GM18858 (cell line): ENCODE results near the gene TPX2.

Experiments
- ATAC-seq: cut with Tn5 transposase; IDR thresholded peaks from one replicate; pipeline ENCODE4 v1.9.1; 2021; ENCODE audit not compliant: unreplicated experiment

The TPX2 gene

DNA sequence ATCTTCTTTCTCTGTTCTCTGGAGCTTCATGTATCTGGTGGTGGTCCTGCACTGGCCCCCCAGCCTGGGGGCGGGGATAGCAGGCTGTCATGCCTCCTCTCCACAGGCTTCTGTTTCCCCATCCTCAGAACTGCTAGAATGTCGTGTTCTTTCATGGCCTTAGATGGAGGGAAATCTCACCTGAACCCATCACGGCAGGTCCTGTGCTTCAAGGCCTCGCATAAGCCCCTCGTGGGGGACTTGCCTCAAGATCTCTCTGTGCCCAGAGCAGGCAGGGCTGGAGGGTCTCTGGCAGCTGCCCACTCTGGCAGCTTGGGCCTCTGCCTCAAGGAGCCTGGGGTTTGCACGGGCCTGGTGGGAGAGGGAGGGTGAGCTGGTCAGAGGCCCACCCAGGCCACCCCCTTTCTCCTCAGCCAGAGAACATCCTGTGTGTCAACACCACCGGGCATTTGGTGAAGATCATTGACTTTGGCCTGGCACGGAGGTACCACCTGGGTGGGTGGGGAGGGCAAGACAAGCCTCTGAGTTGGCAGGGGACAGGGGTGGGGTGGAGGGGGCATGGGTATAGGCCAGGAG is 91.4 kb downstream of the TPX2 start:
- no peak for ATAC-seq

DNA sequence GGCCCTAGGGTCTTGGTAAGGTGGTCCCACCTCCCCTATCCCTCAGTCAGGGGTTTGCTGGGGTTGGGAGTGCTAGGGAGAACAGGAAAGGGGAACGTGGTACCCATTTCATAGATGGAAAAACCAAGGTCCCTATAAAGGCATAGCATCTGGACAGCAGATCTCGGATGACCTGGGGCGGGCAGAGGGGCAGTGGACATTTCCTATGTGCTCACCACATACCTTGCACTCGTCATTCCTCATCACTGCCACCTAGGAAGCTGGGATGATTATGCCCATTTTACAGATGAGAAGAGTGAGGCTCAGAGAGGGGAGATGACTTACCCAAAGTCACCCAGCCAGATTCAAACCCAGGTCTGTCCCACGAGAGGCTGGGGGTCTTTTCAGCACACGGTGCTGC is 92.1 kb downstream of the TPX2 start:
- no peak for ATAC-seq

DNA sequence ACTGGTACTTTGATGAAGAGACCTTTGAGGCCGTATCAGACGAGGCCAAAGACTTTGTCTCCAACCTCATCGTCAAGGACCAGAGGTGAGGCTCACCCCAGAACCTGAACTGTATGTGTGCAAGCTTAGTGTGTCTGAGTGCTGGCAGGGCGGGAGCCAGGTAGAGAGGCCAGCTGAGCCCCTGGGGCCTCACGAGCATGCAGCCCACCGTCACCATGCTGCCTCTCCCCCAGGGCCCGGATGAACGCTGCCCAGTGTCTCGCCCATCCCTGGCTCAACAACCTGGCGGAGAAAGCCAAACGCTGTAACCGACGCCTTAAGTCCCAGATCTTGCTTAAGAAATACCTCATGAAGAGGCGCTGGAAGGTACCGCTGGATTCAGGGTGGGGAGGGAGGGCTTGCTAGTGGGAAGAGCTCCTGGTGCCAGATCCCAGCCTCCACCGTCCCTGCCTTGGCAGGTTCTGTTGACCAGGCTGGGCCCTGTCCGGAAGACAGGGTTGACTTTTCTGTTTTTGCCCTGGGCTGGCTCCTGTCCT is 92.7 kb downstream of the TPX2 start:
- no peak for ATAC-seq

DNA sequence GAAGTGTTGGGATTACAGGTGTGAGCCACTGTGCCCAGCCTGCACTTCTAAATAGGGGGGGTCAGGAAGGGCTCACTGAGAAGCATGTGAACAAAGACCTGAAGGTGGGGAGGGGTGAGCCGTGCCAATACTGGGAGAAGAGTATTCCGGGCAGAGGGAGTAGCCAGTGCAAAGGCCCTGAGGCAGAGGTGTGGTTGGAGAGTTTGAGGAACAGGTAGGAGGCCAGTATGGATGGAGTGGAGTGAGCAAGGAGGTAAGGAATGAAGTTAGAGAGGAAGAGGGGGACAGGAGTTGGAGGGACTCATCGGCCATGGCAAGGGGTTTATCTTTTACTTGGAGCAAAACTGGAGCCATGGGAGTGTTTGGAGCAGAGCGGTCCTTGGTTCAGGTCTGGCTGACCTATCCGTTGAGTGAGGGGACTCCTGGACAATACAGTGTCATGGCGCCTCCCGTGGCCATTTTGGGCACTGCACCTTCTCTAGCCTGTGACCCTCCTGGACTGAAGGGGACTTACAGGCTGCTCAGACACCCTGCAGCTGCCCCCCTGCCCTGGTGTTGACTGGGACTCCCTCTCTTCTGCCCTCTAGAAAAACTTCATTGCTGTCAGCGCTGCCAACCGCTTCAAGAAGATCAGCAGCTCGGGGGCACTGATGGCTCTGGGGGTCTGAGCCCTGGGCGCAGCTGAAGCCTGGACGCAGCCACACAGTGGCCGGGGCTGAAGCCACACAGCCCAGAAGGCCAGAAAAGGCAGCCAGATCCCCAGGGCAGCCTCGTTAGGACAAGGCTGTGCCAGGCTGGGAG is 94.2 kb downstream of the TPX2 start:
- no peak for ATAC-seq

DNA sequence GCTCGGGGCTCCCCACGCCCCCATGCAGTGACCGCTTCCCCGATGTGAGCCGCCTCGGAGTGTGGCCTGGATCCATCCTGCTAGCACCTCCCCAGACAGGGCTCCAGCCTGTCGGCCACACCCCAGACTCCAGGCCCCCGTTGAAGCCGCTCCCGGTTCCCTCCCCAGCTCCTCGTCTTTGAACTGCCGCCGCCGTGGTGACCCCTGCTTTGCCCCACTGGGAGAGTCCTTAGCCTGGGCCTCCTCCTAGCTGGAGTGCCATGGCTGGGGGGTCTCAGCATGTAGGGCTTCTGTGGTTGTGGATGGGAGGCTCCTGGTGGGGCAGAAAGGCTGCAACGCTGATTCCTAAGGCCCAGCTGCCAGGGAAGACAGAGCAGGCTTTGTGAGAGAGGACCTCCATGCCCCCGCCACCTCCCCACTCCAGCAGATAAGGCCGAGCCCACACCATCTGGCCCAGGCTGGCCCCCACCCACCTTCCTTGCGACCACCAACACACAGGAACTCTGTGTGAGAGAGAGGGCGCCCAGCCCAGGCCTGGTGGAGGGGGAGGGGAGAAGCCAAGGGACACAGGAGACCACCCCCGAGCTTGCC is 94.9 kb downstream of the TPX2 start:
- no peak for ATAC-seq

DNA sequence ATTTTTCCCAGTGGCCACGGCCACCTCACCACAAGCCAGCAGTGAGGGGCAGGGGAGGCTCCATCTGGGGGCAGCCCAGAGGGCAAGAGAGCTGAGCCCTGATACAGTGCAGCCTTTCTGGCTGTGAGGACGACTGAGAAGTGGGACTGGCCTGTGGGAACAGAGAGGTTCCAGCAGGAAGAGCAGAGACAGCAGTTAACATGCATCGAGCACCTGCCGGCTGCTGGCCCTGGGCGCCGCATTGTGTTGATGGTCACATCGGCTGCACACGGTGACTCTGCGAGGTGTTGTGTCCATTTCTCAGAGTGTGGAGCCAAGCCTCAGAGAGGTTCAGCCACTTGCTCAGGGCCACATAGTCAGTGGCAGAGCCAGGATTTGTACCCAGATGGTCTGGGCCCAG is 96.5 kb downstream of the TPX2 start:
- ATAC-seq: no peak

DNA sequence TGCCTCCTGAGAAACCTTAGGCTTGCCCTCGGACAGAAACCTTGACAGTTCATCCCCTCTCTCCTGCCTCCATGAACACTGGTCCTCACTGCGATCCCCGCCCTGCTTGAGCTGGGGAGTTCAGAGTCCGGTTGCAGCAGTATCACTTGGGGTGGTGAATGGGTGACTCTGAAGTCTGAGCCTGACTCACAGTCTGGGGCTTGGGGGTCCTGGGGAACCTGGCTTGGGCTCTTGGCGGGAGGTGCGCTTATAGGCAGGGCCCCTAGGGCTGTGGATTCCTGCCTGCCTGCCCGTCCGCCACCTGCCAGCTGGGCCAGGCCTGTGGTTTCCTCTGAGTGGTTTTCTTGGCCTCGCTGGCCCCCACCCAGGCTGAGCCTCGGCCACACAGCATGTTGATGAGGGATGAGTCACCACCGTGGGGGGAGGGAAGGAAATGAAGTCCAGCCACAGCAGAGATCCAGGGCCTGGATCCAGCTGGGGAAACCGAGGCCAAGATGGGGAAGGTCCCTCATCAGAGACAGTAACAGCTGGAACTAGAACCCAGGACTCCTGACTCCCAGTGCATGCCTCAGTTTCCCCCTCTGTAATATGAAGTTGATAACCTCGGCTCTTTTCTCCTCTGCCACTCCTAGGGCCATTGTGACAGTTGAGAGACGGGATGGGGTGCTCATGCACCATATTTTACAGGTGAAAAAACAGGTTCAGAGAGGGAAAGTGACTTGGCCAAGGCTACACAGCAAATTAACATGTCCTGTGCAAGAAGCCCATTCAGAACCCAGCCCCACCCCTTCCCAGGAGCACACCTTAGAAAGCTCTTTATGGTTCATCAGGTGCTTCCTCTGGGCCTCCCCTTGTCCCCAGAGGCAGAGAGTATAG is 97.1 kb downstream of the TPX2 start:
- peak; percentile 51 for ATAC-seq

DNA sequence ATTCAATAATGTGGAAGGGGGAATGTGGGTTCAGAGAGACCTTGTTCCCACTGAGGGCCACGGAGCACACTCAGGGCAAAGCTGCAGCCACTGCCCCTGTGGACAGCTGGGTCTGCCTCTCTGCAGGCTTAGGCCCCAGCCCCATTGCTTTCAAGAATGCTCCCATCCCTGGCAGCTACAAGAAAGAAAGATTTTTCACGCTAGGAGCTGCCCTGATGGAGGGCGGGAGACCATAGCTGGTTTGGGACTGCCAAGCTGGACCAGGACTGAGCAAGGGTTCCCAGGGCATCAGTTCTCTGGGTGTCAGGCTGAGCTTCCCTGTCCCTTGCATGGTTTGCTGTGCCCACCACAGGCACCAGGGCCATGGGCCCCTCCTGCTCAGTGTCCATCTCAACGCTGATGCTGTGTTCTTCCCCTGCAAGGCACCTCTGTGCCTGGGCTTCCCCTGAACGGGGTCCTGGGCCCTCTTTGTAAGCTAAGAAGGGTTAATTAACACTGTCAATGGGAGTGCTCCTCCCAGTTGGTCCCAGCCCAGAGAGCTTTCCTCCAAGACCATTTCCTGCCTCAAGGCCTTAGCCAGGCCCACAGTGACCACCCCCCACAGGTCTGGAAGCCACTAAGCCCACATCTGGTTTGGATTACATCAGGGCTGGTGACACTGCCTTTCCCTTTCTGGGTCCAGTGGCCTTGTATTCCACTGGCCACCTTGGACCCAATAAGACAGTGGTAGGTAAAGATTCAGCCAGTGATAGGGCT is 97.9 kb downstream of the TPX2 start:
- ATAC-seq: no peak

DNA sequence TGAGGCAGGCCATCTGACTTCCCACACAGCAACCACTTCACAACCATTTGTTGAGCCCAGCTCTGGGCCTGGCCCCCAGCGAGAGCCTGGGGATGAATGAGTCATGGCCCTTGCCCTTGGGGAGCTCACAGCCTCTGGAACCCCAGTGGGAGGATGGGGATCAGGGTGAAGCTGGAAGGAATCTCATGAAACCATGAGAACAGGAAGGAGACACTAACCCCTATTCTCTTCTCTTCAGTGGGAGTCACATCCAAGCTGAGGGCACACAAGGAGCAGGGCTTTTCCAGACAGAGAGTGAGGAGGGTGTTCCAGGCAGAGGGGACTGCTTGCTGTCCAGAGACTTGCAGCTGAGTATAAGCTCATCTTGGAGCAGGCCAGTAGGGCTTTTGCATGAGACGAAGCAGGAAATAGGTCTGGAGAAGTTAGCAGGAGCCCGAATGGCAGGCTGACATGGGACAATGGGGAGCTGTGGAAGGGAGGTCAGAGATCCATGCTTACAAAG is 98.9 kb downstream of the TPX2 start:
- ATAC-seq: no peak

DNA sequence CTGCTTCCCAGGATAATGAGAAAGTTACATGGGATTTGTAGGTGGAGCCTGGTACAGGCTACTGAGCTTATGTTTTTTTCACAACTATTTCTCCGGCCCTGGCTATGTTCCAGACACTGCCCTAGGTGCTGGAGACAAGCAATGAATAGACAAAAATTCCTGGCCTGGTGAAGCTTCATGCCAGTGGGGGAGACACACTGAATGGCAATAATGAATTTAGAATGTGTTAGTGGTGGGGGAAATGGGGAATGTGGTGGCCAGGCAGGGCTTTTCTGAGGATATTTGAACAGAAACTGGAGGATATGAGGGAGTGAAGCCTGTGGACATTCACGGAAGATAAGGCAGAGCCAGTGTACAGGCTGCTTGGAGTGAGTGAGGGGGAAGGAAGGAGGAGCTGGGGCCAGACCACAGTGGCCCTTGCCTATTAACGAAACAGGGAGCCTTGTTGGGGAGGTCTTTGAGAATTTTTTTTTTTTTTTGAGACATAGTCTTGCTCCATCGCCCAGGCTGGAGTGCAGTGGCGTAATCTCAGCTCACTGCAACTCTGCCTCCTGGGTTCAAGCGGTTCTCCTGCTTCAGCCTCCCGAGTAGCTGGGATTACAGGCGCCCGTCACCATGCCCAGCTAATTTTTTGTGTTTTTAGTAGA is 99.7 kb downstream of the TPX2 start:
- no peak for ATAC-seq

DNA sequence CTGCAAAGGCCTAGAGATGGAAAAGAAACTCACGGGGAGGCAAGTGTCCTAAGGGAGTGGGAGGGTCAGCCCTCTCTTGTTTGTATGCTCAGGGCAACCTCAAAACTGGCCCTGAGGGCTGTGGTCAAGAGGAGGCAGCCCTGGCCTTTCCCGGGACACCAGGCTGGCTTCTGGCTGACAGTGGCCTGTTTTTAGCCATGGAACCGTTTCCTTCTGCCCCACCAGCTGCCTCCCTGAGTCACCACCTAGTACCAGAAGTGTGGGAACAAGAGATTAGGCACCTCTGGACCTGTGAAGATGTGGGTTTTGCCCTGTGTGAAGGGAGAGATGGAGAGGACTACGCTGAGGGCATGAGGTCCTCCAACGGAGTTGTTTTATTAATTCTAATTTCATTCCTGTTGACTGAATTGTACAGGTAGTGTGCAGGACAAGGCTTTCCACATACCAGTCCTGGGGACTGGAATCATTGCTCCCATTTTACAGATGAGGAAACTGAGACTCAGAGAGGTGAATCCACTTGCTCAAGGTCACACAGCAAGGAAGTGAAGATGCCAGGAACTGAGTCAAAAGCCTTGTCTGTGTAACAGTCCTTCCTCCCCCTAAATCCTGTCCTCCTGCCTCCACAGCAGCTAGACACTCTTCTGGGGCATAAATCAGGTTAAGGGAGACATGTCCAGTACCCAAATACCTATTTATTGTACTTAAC is 100.8 kb downstream of the TPX2 start:
- ATAC-seq: no peak

DNA sequence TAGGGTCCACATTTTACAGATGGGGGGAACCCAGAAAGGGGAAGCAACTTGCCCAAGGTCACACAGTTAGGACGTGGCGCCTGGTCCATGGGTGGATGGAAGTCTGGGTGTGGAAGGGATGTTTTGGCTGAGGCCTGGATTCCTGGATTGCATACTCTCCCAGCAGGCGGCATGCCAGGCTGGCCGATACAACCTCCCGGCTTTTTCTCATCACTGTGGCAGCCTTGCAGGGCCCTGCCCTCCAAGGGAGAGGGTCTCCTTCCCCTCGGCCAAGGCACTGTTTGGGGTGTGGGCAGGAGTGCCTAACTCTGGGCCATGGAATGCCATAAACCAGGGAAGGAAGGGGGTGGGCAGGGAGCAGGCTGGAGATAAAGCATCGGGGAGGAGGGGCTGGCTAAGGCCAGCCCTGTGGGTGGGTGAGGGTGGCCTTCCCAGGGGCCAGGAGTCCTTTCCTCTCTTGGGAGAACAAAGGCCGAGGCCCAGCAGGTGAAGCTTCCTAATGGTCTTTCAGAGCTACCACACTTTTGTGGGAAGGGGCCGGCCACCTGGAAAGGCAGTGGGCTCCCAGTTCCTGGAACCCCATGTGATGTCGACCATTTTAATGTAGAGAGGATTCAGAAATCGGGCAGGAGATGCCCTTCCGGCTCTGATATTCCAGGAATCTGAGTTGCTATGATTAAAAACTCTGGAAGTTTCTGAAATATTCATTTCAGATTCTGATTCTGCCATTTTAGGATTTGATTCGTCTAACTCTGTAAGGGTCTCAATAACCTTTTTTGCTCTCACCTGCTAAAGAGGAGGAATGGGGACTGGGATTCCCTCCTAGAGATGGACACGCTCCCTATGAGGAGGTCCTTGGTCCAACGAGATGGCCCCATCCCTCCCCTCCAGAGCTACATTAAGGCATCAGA is 102.1 kb downstream of the TPX2 start:
- ATAC-seq: no peak

DNA sequence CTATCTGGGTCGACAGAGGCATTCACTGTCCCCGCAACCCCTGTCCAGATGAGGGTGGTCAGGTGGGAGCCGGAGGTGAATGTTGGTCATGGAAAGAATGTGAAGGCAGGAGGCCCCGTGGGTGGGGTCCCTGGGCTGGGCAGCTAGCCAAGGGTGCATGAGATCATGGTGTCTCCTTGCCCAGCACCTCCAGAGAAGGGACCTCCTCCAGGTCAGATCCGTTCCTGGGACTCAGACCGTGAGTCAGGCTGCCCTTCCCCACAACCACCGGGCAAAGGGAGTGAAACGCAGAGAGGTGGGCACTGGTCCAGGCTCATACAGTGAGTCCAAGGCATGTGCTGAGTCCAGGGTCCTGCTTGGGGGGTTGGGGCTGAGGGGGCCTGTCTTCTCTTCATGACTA is 102.8 kb downstream of the TPX2 start:
- no peak for ATAC-seq

DNA sequence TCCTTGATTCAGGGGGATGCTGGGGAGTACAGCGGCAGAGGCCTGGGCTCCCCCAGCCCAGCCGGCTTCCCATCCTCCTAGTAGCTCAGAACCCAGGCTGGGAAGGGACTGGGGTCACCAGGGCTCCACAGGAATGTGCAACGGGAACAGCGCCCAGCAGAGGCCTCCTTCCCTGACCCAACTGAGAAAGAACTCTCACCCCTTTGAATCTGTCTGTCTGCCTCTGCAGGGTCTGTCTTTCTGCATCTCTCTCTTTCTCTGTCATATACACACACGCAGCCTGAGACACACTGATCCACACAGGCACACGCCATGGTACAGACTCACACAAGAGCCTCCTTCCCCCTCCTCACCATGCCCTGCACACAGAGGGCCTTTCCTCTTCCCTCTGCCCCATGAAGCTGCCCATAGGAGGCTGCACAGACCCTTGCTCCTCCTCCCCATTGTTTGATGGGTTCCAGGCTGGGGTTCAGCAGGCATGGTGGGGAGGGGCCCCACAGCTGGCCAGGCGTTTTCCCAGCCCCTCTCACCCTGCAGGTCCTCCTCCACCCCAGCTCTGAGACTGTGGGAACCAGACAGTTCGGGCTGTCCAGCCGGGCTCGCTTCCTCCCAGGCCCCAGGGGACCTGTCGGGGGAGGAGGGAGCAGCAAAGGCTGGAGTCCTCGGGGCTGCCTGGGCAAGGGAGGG is 103.5 kb downstream of the TPX2 start:
- no peak for ATAC-seq

DNA sequence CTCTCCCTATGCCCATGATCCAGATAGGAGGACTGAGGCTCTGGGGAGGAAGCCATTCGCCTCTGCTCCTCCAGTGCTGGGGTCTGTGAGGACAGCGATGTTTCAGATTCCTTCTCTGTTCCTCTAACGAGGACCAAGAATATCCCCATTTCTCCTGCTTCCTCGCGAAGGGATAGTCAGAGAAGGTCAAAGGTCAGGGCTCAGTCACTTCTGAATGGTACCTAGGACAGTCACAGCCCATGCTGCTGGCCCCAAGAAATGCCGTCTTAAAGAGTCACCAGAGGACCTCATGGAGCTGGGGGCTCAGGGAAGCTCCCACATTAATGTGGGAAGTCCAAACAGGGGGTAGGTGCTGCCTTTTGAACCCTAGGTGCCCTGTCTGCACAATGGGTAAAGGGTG is 104.2 kb downstream of the TPX2 start:
- no peak for ATAC-seq

DNA sequence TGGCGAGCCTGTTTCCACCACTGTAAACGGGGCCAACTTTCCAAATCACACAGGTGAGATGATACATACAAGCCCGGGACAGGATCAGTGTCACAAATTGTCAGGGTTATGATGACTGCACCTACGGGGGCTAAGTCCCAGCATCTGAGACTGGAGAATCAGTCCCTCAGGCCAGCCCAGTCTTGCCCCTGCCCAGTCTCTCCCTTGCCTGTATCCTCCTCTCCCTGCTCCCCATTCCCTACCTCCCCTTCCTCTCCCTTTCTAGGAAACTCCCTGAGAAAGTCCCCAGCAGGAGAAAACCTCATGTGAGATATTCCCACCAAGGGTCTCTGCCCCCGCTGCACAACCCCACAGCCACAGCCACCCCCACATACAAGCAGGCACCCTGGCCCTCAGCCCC is 104.8 kb downstream of the TPX2 start:
- no peak for ATAC-seq

DNA sequence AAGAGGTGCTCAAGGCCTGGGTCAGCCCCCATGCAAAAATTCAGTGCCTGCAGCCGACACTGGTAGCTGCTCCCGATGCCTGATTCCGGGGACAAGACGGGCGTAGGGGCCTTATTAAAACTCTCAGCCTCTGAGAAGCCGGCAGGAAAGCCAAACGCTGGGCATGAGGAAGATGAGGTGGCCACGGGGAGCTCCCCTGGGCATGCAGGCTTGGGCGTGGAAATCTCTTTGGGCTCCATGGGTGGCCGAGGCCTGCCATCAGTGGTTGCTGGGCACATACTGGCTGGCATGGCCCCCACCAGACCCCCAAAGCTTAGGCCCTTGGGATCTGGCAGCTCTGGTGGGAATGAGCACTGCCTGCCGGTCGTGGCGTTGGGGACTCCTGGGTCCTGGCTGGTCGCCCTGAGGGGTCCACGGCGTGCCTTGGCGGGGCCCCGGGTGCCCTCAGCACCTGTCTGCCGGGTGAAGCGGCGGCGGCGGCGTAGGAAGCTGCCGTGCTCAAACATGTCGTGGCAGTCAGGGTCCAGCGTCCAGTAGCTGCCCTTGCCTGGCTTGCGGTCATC is 105.7 kb downstream of the TPX2 start:
- no peak for ATAC-seq
